Measurements from ENCODE around the gene SYT1.

Gene SYT1

DNA sequence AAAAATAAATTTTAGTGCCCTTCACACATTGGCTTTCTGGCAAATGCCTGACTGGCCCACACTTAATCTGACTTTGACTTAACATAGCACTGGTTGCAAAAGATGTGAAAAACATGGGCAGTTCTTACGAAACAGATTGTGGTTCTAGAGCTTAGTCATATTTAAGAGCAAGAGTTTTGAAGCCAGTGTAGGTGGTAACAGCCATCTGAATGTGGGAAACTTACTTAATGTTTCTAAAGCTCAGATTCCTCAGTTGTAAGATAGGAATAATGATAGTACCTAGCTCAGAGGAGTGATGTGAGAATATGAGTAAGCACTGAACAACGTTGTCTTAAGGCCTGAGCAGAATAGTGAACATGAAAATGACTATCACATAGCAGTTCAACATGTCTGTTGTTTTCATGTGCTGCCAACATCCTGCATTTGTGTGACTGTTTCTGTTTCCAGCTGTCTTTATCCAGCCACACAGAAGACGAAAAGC lies 262.7 kb downstream of the SYT1 start:
- H3K9me3 ChIP-seq (ENCODE audit: severe bottlenecking), result no peaks in the 10 kb centered on the region
- TF ChIP-seq, protein P1, sequence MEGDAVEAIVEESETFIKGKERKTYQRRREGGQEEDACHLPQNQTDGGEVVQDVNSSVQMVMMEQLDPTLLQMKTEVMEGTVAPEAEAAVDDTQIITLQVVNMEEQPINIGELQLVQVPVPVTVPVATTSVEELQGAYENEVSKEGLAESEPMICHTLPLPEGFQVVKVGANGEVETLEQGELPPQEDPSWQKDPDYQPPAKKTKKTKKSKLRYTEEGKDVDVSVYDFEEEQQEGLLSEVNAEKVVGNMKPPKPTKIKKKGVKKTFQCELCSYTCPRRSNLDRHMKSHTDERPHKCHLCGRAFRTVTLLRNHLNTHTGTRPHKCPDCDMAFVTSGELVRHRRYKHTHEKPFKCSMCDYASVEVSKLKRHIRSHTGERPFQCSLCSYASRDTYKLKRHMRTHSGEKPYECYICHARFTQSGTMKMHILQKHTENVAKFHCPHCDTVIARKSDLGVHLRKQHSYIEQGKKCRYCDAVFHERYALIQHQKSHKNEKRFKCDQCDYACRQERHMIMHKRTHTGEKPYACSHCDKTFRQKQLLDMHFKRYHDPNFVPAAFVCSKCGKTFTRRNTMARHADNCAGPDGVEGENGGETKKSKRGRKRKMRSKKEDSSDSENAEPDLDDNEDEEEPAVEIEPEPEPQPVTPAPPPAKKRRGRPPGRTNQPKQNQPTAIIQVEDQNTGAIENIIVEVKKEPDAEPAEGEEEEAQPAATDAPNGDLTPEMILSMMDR (IDR thresholded peaks at IDR 0.05; ENCODE audit: poor library complexity, severe bottlenecking), result no peak
- no peaks in the 10 kb centered on the region for H3K36me3 ChIP-seq (ENCODE audit: low read depth)
- ATAC-seq (ENCODE audit: low read depth), result peak; percentile 89
- no peaks in the 10 kb centered on the region for H3K27me3 ChIP-seq (ENCODE audit: insufficient read depth, poor library complexity, severe bottlenecking)
- no peak for DNase-seq (ENCODE audit: low spot score)
- no peak overlapping the region for H3K27ac ChIP-seq (ENCODE audit: poor library complexity, severe bottlenecking)
- peaks cover 4% of the 10 kb centered on the region for H3K4me1 ChIP-seq (ENCODE audit: insufficient read depth, poor library complexity, severe bottlenecking)
- no peak overlapping the region for H3K4me3 ChIP-seq (ENCODE audit: severe bottlenecking)

DNA sequence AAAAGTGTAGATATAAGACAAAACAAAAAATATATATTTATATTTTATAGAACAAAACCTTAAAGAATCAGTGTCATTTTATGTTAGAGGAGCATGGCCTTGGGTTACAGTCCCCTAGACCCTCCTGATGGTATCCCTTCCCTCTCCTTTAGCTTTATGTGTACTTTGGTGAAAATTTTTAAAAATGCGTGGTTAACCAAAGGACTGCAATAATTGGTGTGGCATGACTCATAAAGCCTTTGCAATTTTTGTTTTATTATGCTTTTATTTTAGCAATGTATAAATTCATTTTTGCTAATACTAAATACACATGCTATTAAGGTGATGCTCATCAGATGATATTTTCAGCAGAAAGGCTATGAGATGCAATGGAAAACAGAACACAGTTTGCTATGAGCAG lies 264.4 kb downstream of the SYT1 start:
- Histone ChIP-seq H3K27ac (ENCODE audit: poor library complexity, severe bottlenecking) (no peak overlapping the region), H3K9me3 (ENCODE audit: severe bottlenecking) (no peaks in the 10 kb centered on the region), H3K36me3 (ENCODE audit: low read depth) (no peaks in the 10 kb centered on the region), H3K27me3 (ENCODE audit: insufficient read depth, poor library complexity, severe bottlenecking) (no peaks in the 10 kb centered on the region), H3K4me1 (ENCODE audit: insufficient read depth, poor library complexity, severe bottlenecking) (peaks cover 4% of the 10 kb centered on the region), H3K4me3 (ENCODE audit: severe bottlenecking) (no peak overlapping the region)
- no peak for DNase-seq (ENCODE audit: low spot score)
- ATAC-seq (ENCODE audit: low read depth), result no peak
- TF ChIP-seq, protein P1 (IDR thresholded peaks at IDR 0.05; ENCODE audit: poor library complexity, severe bottlenecking), result no peak

DNA sequence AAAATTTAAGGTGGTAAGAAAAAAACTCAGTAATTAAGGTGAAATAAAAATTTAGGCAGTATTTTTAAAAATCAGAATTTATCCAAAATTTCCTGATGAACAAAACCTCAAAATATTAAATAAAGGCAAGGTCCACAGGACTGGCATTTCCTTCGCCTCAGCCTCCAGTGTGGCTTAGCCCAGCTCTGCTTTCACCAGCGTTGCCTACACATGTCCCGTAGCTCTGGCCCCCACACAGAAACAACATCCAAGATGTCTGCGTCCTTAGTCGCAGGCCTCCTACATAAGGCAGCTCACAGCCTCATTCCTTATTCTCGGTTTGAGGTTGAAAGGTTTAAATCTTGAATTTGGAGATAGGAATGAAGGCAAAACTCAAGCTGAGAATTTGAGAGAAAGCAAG lies 274.3 kb downstream of the SYT1 start:
- no peak overlapping the region for H3K4me3 ChIP-seq (ENCODE audit: severe bottlenecking)
- no peak overlapping the region for H3K27ac ChIP-seq (ENCODE audit: poor library complexity, severe bottlenecking)
- no peaks in the 10 kb centered on the region for H3K27me3 ChIP-seq (ENCODE audit: insufficient read depth, poor library complexity, severe bottlenecking)
- no peaks in the 10 kb centered on the region for H3K4me1 ChIP-seq (ENCODE audit: insufficient read depth, poor library complexity, severe bottlenecking)
- H3K9me3 ChIP-seq (ENCODE audit: severe bottlenecking), result no peaks in the 10 kb centered on the region
- H3K36me3 ChIP-seq (ENCODE audit: low read depth), result no peaks in the 10 kb centered on the region
- DNase-seq (ENCODE audit: low spot score) (no peak), ATAC-seq (ENCODE audit: low read depth) (no peak)
- TF ChIP-seq, protein P1 (IDR thresholded peaks at IDR 0.05; ENCODE audit: poor library complexity, severe bottlenecking), result no peak

DNA sequence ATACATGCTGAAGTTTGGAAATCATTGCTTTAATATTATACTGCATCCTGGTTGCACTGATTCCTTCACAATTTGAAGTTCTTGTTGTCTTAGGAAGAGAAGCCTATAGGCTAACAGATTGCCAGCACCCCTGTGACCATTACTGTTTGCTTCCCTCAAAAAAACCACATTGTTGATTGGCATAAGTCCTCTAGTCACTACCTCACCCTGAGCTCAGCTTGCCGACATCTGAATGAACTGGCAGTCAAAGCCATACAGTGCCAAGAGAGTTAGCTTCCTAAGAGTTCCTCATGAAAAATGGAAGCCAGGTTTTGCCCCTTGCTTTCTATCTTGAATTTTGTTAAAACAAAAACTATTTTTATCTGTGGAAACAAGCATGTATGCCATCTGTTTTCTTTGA lies 276.1 kb downstream of the SYT1 start:
- Histone ChIP-seq H3K36me3 (ENCODE audit: low read depth) (no peaks in the 10 kb centered on the region), H3K4me1 (ENCODE audit: insufficient read depth, poor library complexity, severe bottlenecking) (no peaks in the 10 kb centered on the region), H3K27me3 (ENCODE audit: insufficient read depth, poor library complexity, severe bottlenecking) (no peaks in the 10 kb centered on the region), H3K4me3 (ENCODE audit: severe bottlenecking) (no peak overlapping the region), H3K27ac (ENCODE audit: poor library complexity, severe bottlenecking) (no peak overlapping the region), H3K9me3 (ENCODE audit: severe bottlenecking) (no peaks in the 10 kb centered on the region)
- TF ChIP-seq, protein P1 (IDR thresholded peaks at IDR 0.05; ENCODE audit: poor library complexity, severe bottlenecking), result no peak
- DNase-seq (ENCODE audit: low spot score) (no peak), ATAC-seq (ENCODE audit: low read depth) (no peak)

DNA sequence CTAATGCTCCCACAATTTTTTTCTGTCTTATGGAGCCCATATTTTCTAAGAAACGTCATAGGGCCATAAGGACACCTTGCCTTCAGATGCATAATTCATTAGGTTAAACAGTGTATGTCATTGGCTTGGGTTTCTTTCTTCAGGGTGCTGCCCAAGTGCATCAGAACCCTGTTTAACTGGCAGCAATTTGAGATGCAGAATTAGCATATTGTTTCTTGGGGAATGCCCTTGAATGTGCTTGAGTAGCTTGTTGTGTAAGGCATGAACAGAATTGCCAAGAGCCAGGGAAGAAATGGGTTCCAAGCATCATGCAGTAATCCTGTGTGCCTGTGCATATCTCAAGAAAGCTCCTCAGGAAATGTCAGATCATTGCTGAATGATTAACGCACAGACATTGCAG lies 277.2 kb downstream of the SYT1 start:
- Histone ChIP-seq H3K27me3 (ENCODE audit: insufficient read depth, poor library complexity, severe bottlenecking) (no peaks in the 10 kb centered on the region), H3K36me3 (ENCODE audit: low read depth) (no peaks in the 10 kb centered on the region), H3K27ac (ENCODE audit: poor library complexity, severe bottlenecking) (no peak overlapping the region), H3K4me1 (ENCODE audit: insufficient read depth, poor library complexity, severe bottlenecking) (no peaks in the 10 kb centered on the region), H3K9me3 (ENCODE audit: severe bottlenecking) (no peaks in the 10 kb centered on the region), H3K4me3 (ENCODE audit: severe bottlenecking) (no peak overlapping the region)
- TF ChIP-seq, protein P1 (IDR thresholded peaks at IDR 0.05; ENCODE audit: poor library complexity, severe bottlenecking), result no peak
- ATAC-seq (ENCODE audit: low read depth) (no peak), DNase-seq (ENCODE audit: low spot score) (no peak)

Data from RWPE2 (cell line).